Cardiac muscle cell (in vitro differentiated cells and primary cell): ENCODE data around the gene CPSF4. TPM values are rescaled to one million over a fixed set of nuclear protein-coding genes. Genes with fewer than 3 reads are reported as not detected.

Source experiments
- DNase-seq, 2 donors: peaks; one replicate each; pipeline versions ENCODE4 v3.0.0 to v3.0.0-alpha.2; 2010 to 2017; ENCODE audit warnings: low read depth in 1 of 2, low spot score in 1 of 2
- H3K27ac ChIP-seq: fragments of 200-600 bp; sonication (generic); 2 replicates; pipeline ENCODE4 v1.5.1; 2016
- H3K27me3 ChIP-seq: fragments of 200-600 bp; sonication (generic); 2 replicates; pipeline ENCODE4 v1.6.0; 2016; ENCODE audit warnings: control low read depth
- H3K36me3 ChIP-seq: fragments of 200-600 bp; sonication (generic); 2 replicates; pipeline ENCODE4 v1.5.1; 2016; ENCODE audit warnings: control low read depth
- H3K4me1 ChIP-seq: fragments of 200-600 bp; sonication (generic); 2 replicates; pipeline ENCODE4 v1.8.1; 2017; ENCODE audit warnings: low read depth, mild to moderate bottlenecking, mixed run types
- H3K4me3 ChIP-seq: fragments of 200-600 bp; sonication (generic); 2 replicates; pipeline ENCODE4 v1.5.1; 2016; ENCODE audit warnings: mild to moderate bottlenecking
- H3K9me3 ChIP-seq: fragments of 200-600 bp; sonication (generic); 2 replicates; pipeline ENCODE4 v1.5.1; 2017; ENCODE audit warnings: low read depth, mild to moderate bottlenecking, control low read depth
- polyA plus RNA-seq: library from polyadenylated mRNA; unstranded; fragments of >200 nt; fragmentation: Nextera tagmentation; extraction: Ambion mirVana; gene quantifications from 2 replicates; pipeline ENCODE4 v1.2.1, GENCODE V29; 2016
- total RNA-seq: library from RNA; depleted of rRNA; stranded (reverse); fragments of >200 nt; gene quantifications from 2 replicates; pipeline ENCODE4 v1.2.3, GENCODE V29; 2016
- TF ChIP-seq, protein P1 (sequence below): IDR thresholded peaks from 2 replicates; pipeline ENCODE4 v1.5.1; 2012; ENCODE audit warnings: low read depth, mild to moderate bottlenecking, low read length

Gene CPSF4
- total and polyA plus RNA-seq, 2 experiments from 2014 or later = 59.8 to 84.1 TPM

DNA sequence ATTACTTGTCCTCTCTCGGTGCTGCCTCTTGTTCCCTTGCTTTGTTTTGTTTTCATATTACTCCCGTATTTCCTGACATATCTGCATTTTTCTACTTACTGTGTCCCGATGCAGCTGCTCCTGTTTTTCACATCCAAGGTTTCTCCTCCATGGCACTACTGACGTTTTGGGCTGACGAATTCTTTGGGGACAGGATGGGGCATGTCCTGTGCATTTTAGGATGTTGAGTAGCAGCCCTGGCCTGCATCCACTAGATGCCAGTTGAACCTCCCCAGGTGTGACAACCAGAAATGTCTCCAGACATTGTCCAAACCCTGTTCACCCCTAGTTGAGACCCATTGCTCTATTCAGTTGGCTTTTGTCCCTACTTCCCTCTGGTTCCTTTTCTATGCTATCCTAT, 46.4 kb downstream of the CPSF4 start:
- TF ChIP-seq, protein P1, sequence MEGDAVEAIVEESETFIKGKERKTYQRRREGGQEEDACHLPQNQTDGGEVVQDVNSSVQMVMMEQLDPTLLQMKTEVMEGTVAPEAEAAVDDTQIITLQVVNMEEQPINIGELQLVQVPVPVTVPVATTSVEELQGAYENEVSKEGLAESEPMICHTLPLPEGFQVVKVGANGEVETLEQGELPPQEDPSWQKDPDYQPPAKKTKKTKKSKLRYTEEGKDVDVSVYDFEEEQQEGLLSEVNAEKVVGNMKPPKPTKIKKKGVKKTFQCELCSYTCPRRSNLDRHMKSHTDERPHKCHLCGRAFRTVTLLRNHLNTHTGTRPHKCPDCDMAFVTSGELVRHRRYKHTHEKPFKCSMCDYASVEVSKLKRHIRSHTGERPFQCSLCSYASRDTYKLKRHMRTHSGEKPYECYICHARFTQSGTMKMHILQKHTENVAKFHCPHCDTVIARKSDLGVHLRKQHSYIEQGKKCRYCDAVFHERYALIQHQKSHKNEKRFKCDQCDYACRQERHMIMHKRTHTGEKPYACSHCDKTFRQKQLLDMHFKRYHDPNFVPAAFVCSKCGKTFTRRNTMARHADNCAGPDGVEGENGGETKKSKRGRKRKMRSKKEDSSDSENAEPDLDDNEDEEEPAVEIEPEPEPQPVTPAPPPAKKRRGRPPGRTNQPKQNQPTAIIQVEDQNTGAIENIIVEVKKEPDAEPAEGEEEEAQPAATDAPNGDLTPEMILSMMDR = no peak

DNA sequence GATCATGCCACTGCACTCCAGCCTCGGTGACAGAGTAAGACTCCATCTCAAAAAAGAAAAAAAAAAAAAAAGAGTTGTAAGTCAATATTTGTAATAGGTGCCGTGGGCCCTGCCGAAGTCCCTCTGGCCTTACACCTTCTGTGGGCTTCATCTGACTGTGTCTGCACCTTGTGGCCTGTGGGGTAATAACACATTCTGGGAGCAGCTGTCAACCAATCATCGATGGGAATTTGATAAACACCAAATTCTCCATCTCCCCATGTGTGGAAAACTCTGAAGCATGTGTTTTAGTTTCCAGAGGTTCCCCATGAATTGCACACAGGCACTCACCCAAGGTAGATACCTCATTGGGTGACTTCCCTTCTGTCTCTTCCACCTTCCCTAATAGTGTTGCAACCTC, 50.5 kb downstream of the CPSF4 start:
- no peak overlapping the region for H3K27ac ChIP-seq
- H3K4me3 ChIP-seq = no peak overlapping the region
- no peak for DNase-seq
- no peaks in the 10 kb centered on the region for H3K4me1 ChIP-seq
- H3K36me3 ChIP-seq = peaks cover 14% of the 10 kb centered on the region
- TF ChIP-seq, protein P1 = no peak
- no peaks in the 10 kb centered on the region for H3K9me3 ChIP-seq
- H3K27me3 ChIP-seq = no peaks in the 10 kb centered on the region

More for the DNA sequence above, 46.4 kb downstream of the CPSF4 start:
- H3K27ac ChIP-seq = no peak overlapping the region
- H3K4me1 ChIP-seq = no peaks in the 10 kb centered on the region
- peaks cover 8% of the 10 kb centered on the region for H3K36me3 ChIP-seq
- no peak overlapping the region for H3K4me3 ChIP-seq
- no peak for DNase-seq
- no peaks in the 10 kb centered on the region for H3K9me3 ChIP-seq
- H3K27me3 ChIP-seq = no peaks in the 10 kb centered on the region

DNA sequence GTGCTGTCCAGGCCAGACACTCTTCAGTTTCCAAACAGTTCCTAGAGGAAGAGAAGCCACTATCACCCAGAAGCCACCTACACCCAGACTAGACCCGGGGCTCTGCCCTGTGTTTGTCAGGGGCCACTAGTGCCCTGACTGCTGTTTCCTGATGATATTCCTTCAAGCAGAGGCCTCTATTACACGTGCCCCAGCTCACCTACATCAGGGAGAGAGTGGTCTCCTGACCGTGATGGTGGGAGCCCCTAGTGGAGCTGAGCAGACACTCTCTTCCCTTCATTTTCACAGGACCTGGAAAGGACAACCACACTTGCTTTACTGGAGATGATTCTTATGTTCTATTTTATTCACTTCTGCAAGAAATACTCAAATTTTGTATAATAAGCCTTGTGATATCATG, 52.1 kb downstream of the CPSF4 start:
- no peak for DNase-seq
- Histone ChIP-seq H3K36me3 (peaks cover 15% of the 10 kb centered on the region), H3K27ac (no peak overlapping the region), H3K27me3 (no peaks in the 10 kb centered on the region), H3K4me1 (no peaks in the 10 kb centered on the region), H3K4me3 (no peak overlapping the region), H3K9me3 (no peaks in the 10 kb centered on the region)
- TF ChIP-seq, protein P1 = no peak

DNA sequence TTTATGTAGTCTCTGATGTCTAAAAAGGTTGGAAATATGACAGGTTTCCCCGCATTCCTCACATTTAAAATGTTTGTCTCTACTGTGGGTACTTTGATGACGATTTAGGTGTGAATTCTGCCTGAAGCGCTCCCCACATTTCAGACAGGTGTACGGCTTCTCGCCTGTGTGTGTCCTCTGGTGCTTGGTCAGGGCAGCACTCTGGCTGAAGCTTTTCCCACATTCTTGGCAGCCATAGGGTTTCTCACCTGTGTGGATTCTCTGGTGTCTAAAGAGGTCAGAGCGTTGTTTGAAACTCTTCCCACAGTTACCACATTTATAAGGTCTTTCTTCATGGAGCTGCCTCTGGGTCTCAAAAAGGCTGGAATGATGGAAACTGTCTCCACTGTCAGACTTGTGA, 55.1 kb downstream of the CPSF4 start:
- TF ChIP-seq, protein P1 = no peak
- DNase-seq = no peak
- H3K4me1 ChIP-seq = peaks cover 6% of the 10 kb centered on the region
- H3K27me3 ChIP-seq = no peaks in the 10 kb centered on the region
- no peaks in the 10 kb centered on the region for H3K9me3 ChIP-seq
- no peak overlapping the region for H3K27ac ChIP-seq
- H3K4me3 ChIP-seq = no peak overlapping the region
- H3K36me3 ChIP-seq = peaks cover 15% of the 10 kb centered on the region

DNA sequence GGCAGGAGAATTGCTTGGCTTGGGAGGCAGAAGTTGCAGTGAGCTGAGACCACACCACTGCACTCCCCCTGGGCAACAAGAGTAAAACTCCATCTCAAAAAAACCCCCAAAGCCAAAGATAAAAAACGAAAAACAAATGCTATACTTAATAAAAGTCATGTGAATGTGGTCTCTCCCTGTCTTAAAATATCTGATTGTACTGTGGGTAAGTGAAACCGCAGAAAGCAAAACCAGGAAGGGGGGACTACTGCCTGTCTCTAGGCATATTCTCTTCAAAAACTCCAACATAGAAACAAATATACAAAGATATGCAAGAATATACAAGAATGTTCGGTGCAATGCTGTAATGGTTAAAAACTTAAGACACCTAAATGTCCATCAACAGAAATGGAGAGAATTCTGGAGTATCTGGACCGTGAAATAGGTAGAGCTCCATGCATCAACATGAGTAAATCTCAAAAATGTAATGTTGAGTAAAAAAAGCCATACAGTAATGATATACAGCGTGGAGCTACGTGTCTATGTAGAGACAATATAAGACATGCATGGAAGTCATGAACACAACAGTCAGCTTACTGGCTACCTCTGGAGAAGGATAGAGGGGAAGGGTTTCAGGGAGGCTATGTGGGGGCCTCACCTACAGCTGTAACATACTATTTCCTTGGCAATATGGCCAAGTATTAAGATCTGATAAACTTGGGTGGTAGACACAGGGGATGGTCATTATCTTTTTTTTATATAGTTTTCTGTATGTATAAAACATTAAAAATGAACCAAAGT, 59.2 kb downstream of the CPSF4 start:
- Histone ChIP-seq H3K4me3 (peak overlapping the region; percentile 86), H3K27me3 (no peaks in the 10 kb centered on the region), H3K36me3 (peaks cover 14% of the 10 kb centered on the region), H3K9me3 (no peaks in the 10 kb centered on the region), H3K4me1 (peaks cover 8% of the 10 kb centered on the region), H3K27ac (no peak overlapping the region)
- DNase-seq = no peak
- TF ChIP-seq, protein P1 = no peak
